ENCODE measurements around the gene LEKR1.

The LEKR1 gene

GRCh38 chr3:157089455-157090221 is 263.5 kb downstream of the LEKR1 start:
- intact Hi-C loops (cut with DNase I) = loop anchor here (2.0 to 10.0 kb wide), 2 partner anchors 39 to 935 kb away; no protein-coding TSS in a partner anchor

GRCh38 chr3:157091083-157091833 is 265.1 kb downstream of the LEKR1 start:
- no peak for DNase-seq
- intact Hi-C loops (cut with DNase I) = no loop called here

More at GRCh38 chr3:157089455-157090221, 263.5 kb downstream of the LEKR1 start:
- DNase-seq = peak in 1 of 10 donors; percentile 26

DNA sequence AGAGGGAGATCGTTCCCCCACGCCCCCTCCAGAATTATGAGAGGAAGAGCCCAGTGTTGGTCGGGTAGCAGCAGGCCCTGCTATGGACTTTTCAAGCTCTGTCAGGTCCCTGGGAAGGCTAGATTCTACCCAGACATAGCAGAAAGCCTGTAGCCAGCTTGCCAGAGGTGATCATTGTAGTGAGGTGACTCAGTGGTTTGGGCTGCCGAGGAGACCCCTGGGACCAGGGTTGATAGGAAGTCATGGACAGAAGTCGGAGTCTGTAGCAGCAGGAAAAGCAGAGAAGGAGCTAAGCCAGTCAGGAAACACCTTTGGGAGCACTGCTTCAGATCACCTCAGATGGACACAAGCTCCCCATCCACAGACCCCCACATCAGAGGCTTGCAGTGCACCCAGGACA is 266.1 kb downstream of the LEKR1 start:
- no peak for DNase-seq
- intact Hi-C loops (cut with DNase I) = no loop called here

DNA sequence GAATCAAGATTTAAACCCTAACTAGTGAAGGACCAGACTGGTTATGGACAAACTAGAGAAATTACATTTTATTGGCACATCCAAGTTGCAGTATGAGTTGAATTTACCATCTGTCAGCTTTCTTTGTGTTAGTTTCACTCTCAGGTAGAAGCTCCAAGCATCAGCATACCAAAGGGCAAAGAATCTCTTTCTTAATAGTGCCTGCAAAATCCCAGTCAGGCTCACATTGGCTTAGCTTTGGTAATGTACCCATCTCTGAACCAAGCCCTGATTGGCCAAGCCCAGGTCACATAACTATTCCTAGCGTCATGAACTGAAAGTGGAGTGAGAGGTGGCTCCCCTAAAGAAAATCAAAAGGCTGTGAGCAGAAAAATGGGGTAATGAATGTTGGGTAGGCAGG is 266.9 kb downstream of the LEKR1 start:
- intact Hi-C loops (cut with DNase I) = no loop called here
- DNase-seq = no peak

- intact Hi-C loops (cut with DNase I) = no loop called here
- no peak for DNase-seq
These were observed 268.1 kb downstream of the LEKR1 start for GRCh38 chr3:157094301-157094700.

DNA sequence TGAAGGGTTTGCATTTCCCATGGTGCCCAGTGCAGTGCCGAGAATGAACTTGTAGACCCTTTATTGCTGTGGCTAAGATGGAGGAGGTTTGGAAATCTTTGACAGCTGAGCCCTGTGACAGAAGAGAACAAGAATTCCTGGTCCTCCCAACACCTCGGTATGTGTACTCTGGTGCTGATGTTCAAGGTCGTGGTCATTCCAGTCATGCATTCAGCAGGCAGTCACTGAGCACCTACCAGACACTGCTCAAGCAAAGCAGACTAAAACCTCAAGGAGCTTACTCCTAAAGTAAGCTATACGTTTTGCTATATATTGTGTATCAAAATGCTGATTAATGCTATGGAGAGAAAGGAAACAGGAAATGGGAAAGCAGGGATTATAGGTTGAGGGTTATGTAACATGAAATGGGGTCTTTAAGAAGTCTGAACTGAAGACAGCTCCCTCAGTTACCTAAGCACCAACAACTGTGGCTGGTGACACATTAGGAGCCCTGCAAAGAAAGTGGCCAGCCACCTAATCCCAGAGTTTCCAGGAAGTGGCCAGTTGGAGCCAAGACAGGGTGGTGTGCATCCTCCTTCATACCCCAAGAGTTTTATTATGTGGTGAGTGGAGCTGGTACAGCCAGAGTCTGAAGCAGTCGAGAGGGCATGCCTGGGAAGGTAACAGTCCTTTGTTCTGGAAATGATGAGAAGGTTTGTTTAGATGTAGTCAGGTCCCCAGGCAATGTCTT is 268.8 kb downstream of the LEKR1 start:
- intact Hi-C loops (cut with DNase I) = no loop called here
- DNase-seq = no peak

All from posterior cingulate gyrus (tissue), 11 donors.